Measurements from ENCODE around the gene KIAA0753.
A peak's percentile ranks its signal among the peaks of the same experiment; 100 is the strongest.

KIAA0753 gene

DNA sequence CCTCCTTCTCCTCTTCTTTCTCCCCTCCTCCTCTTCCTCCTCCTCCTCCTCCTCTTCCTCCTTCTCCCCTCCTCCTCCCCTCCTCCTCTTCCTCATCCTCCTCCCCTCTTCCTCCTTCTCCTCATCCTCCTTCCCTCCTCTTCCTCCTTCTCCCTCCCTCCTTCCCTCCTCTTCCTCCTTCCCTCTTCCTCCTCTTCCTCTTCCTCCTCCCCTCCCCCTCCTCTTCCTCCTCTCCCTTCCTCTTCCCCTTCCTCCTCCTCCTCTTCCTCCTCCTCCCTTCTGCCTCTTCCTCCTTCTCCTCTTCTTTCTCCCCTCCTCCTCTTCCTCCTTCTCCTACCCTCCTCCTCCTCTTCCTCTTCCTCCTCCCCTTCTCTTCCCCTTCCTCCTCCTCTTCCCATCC is 79.1 kb downstream of the KIAA0753 start:
- DNase-seq (ENCODE audit: low read depth in 2 of 2): no peak
- TF ChIP-seq, protein P1, sequence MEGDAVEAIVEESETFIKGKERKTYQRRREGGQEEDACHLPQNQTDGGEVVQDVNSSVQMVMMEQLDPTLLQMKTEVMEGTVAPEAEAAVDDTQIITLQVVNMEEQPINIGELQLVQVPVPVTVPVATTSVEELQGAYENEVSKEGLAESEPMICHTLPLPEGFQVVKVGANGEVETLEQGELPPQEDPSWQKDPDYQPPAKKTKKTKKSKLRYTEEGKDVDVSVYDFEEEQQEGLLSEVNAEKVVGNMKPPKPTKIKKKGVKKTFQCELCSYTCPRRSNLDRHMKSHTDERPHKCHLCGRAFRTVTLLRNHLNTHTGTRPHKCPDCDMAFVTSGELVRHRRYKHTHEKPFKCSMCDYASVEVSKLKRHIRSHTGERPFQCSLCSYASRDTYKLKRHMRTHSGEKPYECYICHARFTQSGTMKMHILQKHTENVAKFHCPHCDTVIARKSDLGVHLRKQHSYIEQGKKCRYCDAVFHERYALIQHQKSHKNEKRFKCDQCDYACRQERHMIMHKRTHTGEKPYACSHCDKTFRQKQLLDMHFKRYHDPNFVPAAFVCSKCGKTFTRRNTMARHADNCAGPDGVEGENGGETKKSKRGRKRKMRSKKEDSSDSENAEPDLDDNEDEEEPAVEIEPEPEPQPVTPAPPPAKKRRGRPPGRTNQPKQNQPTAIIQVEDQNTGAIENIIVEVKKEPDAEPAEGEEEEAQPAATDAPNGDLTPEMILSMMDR (IDR thresholded peaks at IDR 0.05; ENCODE audit: low read depth, low read length): no peak
- no peak overlapping the region for H3K4me3 ChIP-seq (replicated peaks in 1 of 2; ENCODE audit: low read depth in 2 of 2, low read length in 2 of 2)

DNA sequence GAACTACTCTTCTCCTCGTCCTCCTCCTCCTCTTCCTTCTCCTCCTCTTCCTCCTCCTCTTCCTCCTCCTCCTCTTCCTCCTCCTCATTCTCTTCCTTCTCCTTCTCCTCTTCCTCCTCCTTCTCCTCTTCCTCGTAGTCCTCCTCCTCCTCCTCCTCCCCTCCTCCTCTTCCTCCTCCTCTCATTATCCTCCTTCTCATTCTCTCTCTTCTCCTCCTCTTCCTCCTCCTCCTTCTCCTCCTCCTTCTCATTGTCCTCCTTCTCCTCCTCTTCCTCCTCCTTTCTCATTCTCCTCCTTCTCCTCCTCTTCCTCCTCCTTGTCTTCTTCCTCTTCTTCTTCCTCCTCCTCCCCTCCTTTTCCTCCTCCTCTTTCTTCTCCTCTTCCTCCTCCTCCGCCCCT is 80.0 kb downstream of the KIAA0753 start:
- TF ChIP-seq, protein P1 (IDR thresholded peaks at IDR 0.05; ENCODE audit: low read depth, low read length): no peak
- no peak for DNase-seq (ENCODE audit: low read depth in 2 of 2)

DNA sequence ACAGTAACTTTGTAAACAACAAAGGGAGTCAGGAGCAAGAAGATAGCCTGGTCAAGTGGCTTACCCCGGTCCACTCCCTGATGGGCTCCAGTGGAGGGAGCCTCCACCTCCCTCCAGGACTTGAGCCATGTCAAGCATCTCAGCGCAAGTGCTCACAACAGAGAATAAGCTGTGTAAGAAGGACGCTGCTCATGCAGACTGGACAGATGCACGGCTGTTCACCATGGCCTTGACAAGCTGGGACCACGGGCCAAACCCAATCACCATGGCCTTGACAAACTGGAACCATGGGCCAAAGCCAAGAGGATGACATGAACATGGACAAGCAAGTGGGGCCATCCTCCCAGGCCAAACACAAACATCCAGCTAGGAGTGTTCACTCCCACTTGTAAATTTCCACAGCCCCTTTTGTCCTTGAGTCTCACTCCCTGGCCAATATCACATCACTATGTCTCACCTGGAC is 80.7 kb downstream of the KIAA0753 start:
- TF ChIP-seq, protein P1 (IDR thresholded peaks at IDR 0.05; ENCODE audit: low read depth, low read length): no peak
- no peak overlapping the region for H3K4me3 ChIP-seq (replicated peaks in 1 of 2; ENCODE audit: low read depth in 2 of 2, low read length in 2 of 2)
- DNase-seq (ENCODE audit: low read depth in 2 of 2): no peak

More for the DNA sequence above, 80.0 kb downstream of the KIAA0753 start:
- H3K4me3 ChIP-seq (replicated peaks in 1 of 2; ENCODE audit: low read depth in 2 of 2, low read length in 2 of 2): no peak overlapping the region

DNA sequence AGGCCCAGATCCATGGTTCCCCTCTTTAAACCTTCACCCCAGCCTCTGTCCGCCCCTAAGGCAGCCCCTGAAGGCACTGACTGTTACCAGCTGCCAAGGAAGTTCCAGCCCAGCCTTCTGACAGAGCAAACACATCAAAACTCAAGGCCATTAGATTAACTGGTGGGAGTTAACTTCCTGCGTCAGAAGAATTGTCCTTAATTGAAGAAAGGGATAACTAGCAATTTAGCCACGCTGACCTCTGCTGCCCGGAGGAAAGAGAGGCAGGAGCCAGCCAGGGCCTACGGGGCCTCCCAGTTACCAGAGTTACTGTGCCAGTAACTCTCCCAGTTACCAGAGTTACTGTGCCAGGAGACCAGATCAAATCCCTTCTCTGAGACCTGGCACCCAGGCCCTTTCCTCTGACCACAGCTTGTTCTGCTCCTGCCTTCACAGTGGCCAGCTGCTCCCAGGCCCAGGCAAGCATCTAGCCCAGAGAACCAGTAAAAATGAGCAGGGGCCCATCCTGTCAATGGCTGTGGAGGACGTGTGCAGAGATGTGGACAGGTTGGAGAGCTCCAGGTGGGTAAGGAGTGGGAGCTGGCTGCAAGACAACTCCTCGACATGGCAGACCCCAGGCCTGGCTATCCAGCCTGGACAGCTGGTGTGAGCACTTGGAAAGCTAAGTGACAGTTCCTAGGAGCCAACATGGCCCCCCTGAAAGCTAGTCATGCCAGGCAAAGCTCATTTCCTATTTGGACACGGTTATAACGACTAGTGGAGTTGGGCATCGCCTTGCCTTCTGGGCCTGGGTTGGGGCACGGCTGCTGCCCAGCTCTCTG is 81.4 kb downstream of the KIAA0753 start:
- TF ChIP-seq, protein P1 (IDR thresholded peaks at IDR 0.05; ENCODE audit: low read depth, low read length): no peak
- no peak overlapping the region for H3K4me3 ChIP-seq (replicated peaks in 1 of 2; ENCODE audit: low read depth in 2 of 2, low read length in 2 of 2)
- DNase-seq (ENCODE audit: low read depth in 2 of 2): peak in 1 of 2 donors; percentile 65

DNA sequence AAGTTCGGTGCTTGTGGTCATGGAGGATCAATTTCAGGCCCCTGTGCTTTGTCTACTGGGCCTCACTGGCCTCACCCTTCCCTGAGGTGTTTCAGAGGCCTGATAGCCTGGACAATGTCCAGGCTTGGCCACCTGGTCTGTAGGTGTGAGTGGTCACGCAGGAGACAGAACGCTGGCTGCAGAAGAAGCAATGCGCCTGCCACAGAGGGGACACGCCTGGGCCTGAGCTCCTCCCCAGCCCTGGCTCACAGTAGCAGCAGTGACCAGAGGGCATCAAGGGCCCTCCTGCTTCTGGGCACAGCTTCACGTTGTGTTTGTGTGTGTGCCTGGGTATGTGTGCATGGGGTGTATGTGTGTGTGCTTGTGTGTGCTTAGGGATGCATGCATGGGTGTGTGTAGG is 82.2 kb downstream of the KIAA0753 start:
- H3K4me3 ChIP-seq (replicated peaks in 1 of 2; ENCODE audit: low read depth in 2 of 2, low read length in 2 of 2): no peak overlapping the region

DNA sequence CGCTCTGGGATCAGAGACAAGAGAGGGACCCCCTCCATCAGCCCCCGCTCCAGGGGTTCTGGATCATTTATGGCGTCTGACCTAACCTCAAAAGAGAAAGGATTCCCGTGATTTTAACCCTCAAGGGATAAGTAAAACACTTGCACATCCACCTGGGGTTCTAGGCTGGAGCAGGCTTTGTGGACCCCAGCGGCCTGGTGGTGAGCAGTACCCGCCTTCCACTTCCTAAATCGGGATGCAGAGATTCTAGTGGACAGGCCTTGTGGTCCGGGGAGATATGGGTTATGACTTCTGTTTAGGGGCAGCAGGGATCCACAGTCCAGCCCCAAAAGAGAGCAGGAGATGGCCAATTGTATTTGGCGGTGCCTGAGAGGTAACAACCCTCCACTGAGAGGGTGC is 83.5 kb downstream of the KIAA0753 start:
- TF ChIP-seq, protein P1 (IDR thresholded peaks at IDR 0.05; ENCODE audit: low read depth, low read length): no peak
- peak overlapping the region in 1 of 2 donors; percentile 11 for H3K4me3 ChIP-seq (replicated peaks in 1 of 2; ENCODE audit: low read depth in 2 of 2, low read length in 2 of 2)
- no peak for DNase-seq (ENCODE audit: low read depth in 2 of 2)

More for the DNA sequence above, 82.2 kb downstream of the KIAA0753 start:
- TF ChIP-seq, protein P1 (IDR thresholded peaks at IDR 0.05; ENCODE audit: low read depth, low read length): no peak
- DNase-seq (ENCODE audit: low read depth in 2 of 2): no peak

Measured in cardiac fibroblast (primary cell).